HG03139 (cell line): ENCODE data around the gene PEX3.
A peak's percentile ranks its signal among the peaks of the same experiment; 100 is the strongest.
"Not testable (repeated sequence)": the region's sequence is repeated elsewhere in the genome, so short reads cannot be mapped to it uniquely, and the experiment has no call there.

Source experiments
- ATAC-seq: cut with Tn5 transposase; IDR thresholded peaks from one replicate; pipeline ENCODE4 v1.9.1; 2021; ENCODE audit not compliant: unreplicated experiment

Gene PEX3

GRCh38 chr6:143443096-143443495 lies 7.5 kb upstream of the PEX3 start:
- no peak for ATAC-seq

DNA sequence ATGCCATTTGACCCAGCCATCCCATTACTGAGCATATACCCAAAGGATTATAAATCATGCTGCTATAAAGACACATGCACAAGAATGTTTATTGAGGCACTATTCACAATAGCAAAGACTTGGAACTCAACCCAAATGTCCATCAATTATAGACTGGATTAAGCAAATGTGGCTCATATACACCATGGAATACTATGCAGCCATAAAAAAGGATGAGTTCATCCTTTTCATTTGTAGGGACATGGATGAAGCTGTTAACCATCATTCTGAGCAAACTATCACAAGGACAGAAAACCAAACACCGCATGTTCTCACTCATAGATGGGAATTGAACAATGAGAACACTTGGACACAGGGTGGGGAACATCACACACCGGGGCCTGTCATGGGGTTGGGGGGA lies 2.7 kb upstream of the PEX3 start:
- not testable (repeated sequence) for ATAC-seq

- no peak for ATAC-seq
Observed at GRCh38 chr6:143449082-143449713, 1.4 kb upstream of the PEX3 start.

DNA sequence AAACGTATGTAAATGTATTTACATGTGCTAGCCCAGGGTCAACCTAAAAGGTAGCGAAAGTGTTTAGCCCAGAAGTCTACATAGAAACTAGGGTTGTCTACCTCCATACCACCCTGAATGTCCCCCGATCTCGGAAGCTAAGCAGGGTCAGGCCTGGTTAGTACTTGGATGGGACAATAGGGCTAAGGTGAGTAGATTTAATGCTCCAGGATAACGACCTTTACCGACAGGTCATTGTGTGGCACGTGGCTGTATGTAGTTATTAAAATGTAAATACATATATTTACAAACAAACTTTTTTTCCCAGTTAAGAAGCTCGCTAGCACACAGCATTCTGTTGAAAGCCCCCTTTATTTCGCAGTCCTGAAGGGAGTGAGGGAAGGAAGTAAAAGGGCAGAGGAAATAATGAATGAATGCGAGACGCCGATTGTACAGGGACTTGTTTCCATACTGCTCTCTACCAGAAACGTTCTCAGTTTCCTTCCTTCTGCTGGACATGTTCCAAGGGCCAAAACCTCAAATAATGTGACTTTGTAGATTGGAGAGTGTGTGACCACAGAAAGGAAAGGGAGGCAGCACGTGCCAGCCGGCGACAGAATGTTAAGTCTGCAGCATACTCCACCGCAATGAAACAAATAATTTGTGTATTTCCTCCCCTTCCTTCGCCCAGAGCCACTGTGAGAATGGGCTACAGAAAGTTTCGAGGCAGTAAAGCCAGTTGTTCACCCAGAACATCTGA lies 722 bp upstream of the PEX3 start:
- ATAC-seq = peak; percentile 0

DNA sequence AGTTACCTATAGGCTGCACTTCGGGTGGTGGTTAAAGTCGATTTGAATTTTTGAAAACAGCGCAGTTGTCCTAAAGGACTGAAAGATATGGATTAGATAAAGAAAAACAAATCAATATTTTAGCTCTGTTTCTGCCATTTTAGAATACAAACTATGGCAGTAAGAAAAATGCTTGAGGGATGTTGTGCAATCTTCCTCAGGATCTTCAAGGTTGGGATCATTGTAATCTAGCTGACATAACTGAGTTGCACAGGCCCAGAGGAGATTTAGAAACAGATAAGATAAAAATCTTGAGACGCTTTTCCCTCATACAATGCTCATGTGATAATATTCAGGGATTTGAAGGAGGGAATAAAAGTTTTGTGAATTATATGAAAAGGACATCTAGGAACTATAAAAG lies 926 bp downstream of the PEX3 start:
- no peak for ATAC-seq

- no peak for ATAC-seq
Observed at GRCh38 chr6:143457563-143458359, 7.2 kb downstream of the PEX3 start.

GRCh38 chr6:143465546-143465945 lies 14.9 kb downstream of the PEX3 start:
- no peak for ATAC-seq

DNA sequence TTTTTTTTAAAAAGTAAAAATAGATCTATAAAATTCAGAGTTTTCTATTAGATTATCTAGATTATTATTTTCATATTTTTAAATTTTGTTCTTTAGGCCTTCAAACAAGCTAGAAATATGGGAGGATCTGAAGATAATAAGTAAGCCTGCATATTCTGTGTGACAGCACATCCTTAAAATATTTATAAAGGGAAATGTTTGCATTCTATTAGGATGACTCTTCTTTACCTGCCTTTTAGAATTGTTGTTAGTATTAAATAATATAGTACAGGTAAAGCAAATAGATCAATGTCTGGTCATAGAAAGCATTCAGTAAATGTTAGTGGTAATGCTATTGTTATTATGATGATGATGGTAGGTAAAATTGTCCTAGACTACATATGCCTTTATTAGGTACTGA lies 17.4 kb downstream of the PEX3 start:
- no peak for ATAC-seq

DNA sequence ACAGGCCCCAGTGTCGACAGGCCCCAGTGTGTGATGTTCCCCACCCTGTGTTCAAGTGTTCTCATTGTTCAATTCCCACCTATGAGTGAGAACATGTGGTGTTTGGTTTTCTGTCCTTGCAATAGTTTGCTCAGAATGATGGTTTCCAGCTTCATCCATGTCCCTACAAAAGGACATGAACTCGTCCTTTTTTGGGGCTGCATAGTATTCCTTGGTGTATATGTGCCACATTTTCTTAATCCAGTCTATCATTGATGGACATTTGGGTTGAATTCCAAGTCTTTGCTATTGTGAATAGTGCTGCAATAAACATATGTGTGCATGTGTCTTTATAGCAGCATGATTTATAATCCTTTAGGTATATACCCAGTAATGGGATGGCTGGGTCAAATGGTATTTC lies 18.2 kb downstream of the PEX3 start:
- ATAC-seq = not testable (repeated sequence)

DNA sequence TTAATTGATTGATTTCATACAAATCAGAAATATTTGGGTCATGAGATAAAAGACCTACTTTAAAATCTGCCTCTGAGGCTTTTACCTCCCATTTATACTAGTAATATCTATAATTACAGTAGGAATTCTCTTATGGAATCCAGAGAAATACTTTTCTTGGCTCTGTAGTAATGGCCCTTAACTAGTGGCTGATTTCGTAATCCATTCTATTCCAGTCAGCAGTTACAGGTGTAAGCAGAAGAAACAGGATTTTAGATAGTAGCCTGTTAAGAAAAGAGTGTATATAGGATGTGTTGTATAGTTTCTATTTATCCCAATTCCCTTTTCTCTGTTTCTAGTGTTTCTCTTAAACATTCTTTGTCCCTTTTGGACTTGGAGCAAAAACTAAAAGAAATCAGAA lies 21.2 kb downstream of the PEX3 start:
- no peak for ATAC-seq

DNA sequence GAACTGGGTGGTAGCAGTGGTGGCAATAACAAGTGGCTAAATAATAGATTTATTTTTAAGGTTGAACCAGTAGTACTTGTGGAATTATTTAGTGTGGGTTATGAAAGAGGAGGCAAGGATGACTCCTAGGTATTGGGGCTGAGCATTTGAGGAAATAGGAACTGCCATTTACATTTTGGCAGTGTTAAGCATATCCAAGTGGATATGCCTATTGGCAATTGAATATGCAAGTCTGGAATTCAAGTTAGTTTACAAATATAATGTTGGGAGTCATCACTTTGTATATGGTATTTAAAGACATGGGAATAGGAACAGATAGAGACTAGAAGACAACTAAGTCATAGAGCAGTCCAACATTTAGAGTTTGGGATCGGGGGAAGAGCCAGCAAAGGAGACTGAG lies 25.9 kb downstream of the PEX3 start:
- ATAC-seq = no peak

GRCh38 chr6:143478479-143479062 lies 28.0 kb downstream of the PEX3 start:
- no peak for ATAC-seq

GRCh38 chr6:143482593-143482992 lies 32.0 kb downstream of the PEX3 start:
- no peak for ATAC-seq

DNA sequence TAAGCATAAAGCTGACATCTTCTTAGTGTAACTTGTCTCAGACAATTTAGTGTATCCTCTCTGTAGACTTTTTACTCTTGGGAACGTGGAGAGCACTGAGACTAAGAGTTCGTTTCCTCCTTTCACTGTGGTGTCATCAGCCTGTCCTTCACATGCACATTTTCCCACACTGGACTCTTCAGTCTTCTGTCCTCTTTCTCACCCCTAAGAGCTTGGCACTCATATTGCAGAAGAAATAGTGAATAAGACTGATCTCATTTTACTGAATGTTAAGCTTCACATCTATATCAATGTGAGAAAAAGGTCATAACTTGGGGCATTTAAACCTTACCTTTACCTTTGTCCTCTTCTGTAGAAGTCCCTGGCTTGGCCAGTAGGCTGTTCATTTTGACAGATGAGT lies 35.4 kb downstream of the PEX3 start:
- ATAC-seq = no peak

GRCh38 chr6:143486752-143487151 lies 36.1 kb downstream of the PEX3 start:
- no peak for ATAC-seq

- no peak for ATAC-seq
Observed at GRCh38 chr6:143490244-143490643, 39.6 kb downstream of the PEX3 start.

GRCh38 chr6:143490775-143491174 lies 40.2 kb downstream of the PEX3 start:
- no peak for ATAC-seq

DNA sequence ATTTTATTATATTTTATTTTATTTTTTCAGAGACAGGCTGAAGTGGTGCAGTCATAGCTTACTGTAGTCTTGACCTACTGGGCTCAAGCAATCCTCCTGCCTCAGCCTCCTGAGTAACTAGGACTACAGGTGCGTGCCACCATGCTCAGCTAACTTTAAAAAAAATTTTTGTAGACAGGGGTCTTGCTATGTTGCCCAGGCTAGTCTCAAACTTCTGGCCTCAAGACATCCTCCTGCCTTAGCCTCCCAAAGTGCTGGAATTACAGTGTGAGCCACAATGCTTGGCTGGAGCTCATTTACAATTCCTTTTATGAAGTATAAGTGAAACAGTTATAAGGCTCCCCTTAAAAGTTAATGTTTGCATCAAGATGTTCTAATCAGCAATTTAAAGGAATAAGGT lies 46.4 kb downstream of the PEX3 start:
- no peak for ATAC-seq

- ATAC-seq = no peak
Observed at GRCh38 chr6:143498428-143498827, 47.8 kb downstream of the PEX3 start.

DNA sequence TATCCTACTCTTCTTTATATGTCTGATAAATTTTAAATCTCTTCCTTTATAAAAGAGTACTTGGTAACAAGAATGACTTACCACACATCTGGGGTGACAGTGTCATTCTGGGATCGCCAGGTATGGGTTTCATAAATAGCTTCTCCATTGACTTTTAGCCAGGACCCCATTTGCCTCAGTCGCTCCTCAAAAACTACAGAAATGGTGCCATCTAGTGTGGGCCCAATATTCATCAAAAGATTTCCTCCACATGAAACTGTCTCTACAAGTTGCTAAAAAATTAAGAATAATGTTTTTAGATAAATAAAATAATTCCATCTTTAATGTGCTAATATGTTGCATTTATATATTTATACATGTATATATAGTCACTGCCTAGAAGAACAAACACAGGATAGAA lies 51.2 kb downstream of the PEX3 start:
- ATAC-seq = no peak

DNA sequence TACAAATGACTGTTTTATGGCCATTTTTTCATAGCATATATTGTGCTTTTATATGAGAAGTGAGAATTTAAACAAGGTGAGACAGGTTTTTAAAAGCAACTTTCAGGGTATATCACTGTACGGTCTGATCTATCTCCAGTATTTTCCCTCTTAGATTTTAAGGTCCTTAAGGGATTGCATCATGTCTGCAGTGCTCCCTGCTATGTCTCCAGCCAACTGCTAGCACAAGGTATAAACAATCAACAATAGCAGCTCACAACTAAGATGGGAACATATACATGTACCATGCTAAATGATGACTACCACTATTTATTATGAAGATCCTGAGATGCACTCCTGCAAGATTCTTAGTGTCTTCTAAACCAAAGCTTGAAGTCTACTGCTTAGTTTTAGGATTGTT lies 53.8 kb downstream of the PEX3 start:
- no peak for ATAC-seq

DNA sequence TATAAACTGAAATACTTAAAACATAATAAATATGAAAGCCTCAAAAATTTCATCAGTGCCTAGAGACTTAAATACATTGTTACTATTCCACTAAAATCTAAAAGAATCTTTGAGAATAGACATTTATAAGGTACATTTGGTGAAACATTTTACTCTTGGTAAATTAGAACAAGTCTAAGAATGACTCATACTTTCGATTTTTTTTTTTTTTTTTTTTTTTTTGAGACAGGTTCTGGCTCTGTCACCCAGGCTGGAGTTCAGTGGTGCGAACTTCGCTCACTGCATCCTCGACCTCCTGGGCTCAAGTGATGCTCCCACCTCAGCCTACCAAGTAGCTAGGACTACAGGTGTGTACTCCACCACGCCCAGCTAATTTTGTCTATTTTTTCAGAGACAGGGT lies 54.5 kb downstream of the PEX3 start:
- ATAC-seq = no peak
